GM18520 (cell line): ENCODE measurements around the gene PNMA6E.

Source experiments
- ATAC-seq: cut with Tn5 transposase; IDR thresholded peaks from one replicate; pipeline ENCODE4 v1.9.1; 2021; ENCODE audit not compliant: unreplicated experiment

PNMA6E gene

DNA sequence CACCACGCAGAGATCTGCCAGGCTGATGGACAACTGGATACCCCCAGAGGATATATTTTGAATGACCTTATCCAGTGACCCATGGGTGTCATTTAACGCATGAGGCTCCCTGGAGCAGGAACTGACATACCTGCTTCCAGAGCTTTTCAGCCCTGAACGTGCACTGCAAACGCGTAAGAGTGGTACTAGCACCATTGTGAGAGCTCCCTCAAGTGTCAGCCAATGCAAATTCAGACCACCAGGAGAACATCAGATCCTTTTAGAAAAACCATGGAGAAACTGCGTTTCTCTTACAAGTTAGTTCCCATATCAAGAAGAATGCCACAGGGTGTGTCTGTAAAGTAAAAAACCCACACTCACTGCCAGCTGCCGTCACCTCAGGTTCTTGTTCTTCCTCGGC is 37.4 kb upstream of the PNMA6E start:
- ATAC-seq: no peak

DNA sequence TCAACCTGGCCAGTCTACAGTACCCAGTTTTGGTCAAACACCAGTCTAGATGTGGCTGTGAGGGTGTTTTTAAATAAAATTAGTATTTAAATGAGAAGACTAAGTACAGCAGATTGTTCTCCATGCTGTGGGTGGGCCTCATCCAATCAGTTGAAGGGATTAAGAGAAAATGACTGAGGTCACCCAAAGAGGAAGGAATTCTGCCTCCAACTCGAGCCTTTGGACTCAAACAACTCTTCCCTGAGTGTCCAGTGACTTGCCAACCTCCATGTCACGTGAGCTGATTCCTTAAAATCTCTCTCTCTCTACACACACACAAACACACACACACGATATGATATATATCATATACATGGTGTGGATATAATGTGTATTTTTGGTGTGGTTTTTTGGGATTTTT is 34.7 kb upstream of the PNMA6E start:
- ATAC-seq: no peak

DNA sequence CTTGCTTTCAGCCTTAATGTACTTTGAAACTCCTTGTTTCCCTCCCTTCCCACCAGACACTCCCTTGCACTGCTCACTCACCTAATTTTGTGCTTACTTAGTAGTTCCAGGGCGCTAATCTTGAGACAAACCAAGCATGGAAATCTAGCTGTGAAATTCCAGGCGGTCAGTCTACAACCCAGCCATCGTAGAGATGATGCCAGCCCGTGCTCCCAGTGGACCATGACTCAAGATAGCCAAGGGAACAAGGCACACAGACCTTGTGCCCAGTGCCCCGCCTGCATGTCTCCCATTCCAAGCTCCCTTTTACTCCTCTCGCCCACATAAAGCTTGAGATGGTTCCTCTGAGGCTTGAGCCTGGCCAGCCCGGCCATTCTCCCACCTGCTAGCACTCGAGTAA is 33.7 kb upstream of the PNMA6E start:
- ATAC-seq: no peak

- no peak for ATAC-seq
These were observed 32.7 kb upstream of the PNMA6E start for GRCh38 chrX:153433781-153434285.

GRCh38 chrX:153433161-153433680 is 32.1 kb upstream of the PNMA6E start:
- ATAC-seq: no peak

GRCh38 chrX:153430796-153431195 is 29.6 kb upstream of the PNMA6E start:
- no peak for ATAC-seq

DNA sequence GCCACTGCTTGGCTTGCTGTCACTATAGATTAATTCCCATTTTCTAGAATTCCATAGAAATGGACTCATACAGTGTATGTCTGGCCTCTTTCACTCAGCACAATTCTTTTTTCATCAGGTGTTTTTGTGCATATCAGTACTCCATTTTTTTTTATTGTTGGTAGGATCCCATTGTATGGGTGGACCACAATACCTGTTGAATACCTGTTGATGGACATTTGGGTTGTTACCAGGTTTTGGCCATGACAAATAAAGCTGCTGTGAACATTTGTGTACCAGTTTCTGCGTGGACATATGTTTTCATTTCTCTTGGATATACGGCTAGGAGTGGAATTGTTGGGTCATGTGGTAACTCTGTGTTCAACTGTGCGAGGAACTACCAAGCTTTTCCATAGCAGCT is 25.1 kb upstream of the PNMA6E start:
- ATAC-seq: no peak

GRCh38 chrX:153423652-153424051 is 22.5 kb upstream of the PNMA6E start:
- no peak for ATAC-seq

DNA sequence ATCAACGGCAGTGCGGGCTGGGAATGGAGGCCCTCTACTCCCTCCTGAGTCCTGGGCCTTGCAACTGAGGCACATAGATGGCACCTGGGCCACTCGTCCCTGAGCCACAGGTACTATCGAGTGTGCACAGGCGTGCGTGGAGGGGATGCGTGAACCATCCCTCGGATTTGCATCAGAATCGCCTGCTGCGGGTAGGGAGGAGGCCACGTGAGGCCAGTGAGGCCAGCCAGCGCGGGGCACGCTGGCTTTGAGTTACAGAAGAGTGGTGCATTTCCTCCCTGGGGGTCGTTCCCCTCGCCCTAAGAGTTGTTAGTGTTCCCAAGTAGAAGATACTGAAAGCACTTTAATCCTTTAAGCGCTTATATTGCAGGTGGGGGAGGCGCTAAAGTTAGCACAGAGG is 20.7 kb upstream of the PNMA6E start:
- ATAC-seq: no peak

GRCh38 chrX:153420851-153421599 is 19.9 kb upstream of the PNMA6E start:
- ATAC-seq: no peak

DNA sequence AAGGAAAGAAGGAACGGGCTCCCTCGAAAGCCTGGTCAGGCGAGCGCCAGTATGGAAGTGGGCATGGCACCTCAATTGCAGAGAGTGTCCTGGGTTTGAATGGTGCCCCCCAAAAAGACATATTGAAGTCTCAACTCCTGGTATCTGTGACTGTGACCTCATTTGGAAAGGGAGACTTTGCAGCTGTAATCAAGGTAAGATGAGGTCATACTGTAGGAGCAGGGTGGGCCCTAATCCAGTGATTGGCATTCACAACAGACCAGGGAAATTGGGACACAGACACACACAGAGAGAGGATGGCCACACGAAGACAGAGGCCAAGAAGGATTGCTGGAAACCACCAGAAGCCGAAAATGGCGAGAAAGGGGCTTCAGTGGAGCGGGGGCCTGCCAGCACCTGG is 16.5 kb upstream of the PNMA6E start:
- no peak for ATAC-seq

DNA sequence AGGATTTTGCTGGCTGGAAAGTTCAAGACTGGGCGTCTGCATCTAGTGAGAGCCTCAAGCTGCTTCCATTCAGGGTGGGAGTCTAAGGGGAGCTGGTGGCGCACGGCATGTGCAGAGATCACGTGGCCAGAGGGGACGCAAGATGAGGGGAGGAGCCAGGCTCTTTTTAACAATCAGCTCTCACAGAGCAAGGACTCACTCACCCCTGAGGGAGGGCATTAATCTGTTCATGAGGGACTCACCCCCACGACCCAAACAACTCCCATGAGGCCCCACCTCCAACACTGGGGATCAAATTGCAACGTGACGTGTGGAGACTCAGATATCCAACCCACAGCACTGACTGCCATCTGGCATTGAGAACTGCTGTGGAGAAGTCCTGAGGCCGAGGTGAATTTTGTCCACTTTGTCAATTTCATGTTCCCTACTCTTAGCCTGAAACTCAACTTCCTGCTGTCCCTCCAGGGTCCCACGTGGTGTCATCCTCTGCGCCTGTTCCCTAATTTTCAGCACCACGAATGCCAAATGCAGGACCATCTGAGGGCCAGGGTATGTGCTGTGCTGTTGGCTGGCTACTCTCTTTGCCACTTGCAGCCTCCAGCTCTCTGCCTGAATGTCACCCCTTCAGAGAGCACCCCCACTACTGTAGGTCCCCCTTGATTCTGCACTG is 15.8 kb upstream of the PNMA6E start:
- no peak for ATAC-seq

- ATAC-seq: no peak
These were observed 13.8 kb upstream of the PNMA6E start for GRCh38 chrX:153414856-153415510.

DNA sequence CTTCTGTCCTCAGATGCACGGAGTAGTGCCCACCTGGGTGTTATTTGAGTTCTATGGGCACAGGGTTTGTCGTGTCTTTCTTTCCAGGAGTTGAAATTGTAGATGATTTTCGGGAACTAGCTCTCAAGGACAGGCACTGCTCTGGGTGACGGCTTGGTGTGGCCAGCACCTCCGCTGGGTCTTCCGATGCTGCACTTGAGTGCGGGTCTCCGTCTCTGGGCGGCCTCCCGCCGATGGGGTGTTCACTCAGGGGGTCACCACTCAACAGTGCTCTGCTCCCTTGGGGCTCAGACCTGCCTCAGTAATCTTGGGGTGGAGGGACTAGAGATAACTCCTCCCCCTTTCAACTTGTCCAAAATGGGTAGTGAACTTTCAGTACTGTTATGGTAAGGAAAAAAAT is 12.6 kb upstream of the PNMA6E start:
- no peak for ATAC-seq

GRCh38 chrX:153412746-153413720 is 11.9 kb upstream of the PNMA6E start:
- no peak for ATAC-seq

DNA sequence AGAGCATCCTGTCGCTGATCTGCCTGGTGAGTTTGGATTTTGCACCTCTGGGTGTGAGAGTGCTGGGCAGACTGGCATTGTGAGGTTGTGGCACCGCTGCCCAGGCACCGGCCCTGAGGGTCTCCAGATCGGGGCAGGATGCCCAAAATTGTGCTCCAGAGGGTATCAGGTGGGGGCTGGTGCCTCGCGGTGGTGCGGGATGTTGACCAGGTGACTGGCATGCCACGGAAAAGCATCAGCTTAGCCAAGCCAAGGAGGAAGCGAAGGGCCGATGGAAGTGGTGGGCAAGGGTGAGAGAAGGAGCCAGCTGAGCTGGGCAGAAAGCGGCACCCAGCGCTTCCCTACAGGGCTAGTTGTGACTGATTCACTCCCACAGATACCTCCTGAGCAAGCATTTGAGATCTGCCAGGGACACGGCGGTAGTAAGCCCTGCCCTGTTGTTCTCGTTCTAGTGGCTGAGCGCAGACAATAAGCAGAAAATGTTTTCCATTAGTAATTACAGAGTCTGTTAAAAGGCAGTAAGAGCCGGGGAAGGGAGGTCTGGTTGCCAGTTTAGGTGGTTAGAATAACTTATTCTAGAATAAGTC is 10.9 kb upstream of the PNMA6E start:
- ATAC-seq: no peak

- no peak for ATAC-seq
These were observed 10.3 kb upstream of the PNMA6E start, which contains the start of gene ZFP92 for GRCh38 chrX:153411255-153411987. Gene ZFP92 (plus strand): TSS chrX:153411472. CDS start chrX:153418323, 6,851 bp downstream.

DNA sequence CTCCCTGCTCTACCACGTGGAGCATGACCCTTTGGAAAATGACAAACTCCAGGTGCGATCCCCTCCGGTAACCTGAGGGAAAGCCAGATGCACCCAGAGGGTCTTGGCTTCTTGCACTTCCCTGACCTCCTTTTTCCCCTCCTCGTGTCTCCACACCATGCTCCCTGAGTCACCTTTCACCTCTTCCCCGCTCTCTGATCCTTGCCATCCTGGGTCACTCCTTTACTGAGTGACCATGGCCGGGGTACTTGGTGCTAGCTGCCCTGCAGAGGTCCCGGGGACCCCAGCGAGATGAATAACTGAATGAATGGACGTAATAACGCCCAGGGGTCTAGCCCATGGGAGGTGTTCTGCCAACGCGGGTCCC is 9.7 kb upstream of the PNMA6E start:
- ATAC-seq: no peak

- ATAC-seq: no peak
These were observed 9.2 kb upstream of the PNMA6E start for GRCh38 chrX:153410373-153410772.
